Stimulated activated CD4-positive, alpha-beta T cell treated with anti-CD3 and anti-CD28 coated beads, Interleukin-1b, Interleukin-23, amount 100 ng/mL, for 24 hours (primary cell): Measurements from ENCODE around the gene GDF15.
A peak's percentile ranks its signal among the peaks of the same experiment; 100 is the strongest.

Experiments used
- DNase-seq, 4 experiments: peaks; one replicate each; pipeline ENCODE4 v3.0.0-alpha.2; 2020; ENCODE audit warnings: low read depth in 4 of 4, low spot score in 1 of 4

GDF15 gene

DNA sequence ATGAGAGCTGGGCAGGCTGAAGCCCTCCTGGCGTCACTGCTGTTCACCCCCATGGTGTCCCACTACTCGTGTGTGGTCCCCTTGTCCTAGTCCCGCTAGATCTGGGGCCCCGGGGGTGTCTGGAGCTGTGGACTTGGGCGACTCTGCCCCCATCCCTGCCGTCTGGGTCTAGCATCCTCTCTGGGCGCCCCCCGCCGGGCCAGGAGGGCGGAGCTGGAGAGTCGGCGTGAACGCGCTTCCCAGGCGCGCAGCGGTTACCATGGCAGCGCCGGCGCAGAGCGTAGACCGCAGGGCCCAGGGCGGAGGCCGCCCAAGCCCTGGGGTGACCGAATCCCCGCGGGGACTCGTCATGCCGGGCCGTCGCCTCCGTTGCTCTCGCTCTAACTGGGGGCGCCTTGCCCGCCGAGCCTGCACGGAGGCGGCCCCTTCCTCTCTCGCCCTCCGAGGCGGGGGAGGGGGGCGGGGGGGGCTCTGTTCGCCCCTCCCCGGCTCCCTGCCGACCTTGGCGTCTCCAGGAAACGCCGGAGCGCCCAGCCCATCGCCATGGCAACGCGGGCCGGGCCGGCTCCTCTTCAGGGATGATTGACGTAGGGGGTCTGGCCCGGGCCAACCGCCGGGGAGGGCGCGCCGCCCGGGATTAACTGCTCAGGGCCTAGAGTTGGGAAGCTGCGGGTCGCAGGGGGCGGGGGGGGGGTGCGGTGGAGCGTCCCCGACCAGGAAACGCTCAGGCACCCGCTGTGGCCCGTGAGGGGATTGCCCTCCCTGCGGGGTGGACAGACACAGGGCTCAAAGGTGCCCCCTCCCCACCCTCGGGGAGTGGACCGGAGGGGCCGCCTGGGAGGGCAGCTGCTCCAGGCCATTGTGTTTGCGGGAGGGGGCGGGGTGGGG lies 43.1 kb downstream of the GDF15 start:
- peak in 2 of 4 experiments; percentile 54 to 65 for DNase-seq

DNA sequence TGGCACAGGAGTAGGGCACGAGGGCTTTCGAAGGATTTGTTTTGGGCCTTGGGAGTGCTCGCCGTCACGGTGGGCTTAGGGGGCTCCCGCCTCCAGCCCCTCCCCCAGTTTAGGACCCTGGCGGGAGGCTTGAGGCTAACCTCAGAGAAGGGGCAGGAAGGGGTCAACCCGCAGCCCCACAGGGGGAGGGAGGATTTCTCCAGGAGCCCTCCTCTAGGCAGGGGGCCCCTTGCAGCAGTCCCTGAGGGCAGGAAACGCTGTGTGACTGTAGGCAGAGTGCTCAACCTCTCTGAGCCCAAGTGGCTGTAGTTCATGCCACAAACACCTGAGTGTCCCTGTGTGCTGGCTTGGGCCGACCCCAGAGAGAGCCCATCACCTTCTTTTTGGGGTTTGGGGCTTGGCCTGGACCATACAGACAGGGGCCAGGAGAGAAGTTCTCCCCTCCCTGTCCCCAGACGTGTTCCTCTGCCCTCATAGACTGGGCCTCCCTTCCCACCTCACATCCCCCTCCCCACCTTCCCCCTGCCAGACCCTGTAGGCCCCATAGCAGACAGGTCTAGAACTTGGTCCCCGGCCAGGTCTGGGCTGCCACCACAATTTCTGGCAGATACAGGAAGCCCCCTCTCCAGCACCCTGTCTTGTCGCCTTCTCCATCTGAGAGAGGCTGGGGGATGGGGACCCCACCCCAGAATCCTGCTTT lies 43.9 kb downstream of the GDF15 start:
- DNase-seq: no peak

DNA sequence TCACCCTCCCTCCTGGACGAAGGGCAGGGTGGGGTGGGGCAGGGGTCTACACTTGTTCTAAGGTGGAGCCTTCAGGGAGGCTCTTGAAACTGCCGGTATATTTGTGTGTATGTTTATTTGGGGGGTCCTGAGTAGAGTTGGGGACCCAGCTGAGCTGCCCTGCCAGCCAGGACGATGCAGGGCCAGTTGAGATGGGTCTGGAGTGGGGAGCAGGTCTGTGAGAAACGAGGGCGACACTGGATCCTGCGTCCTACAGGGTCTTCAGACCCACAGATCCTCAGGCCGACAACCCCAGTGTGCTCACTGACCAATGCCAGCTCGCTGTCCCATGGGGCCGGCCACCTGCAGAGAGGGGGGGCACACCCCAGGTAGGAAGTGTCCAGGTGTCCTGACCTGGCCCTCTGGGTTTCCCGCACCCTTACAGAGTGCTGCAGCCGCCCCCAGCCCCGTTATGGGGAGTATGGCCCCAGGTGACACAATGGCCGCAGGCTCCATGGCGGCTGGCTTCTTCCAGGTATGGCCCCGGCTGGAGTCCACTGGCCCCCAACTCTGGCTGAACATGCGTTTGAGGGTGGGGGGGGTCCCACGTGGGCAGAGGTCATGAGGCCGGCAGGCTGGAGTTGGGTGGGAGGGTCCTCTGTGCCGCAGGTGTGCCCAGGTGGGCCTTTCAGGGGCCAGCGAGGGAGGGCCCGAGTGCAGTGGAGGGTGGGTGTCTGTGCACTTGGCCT lies 44.6 kb downstream of the GDF15 start:
- no peak for DNase-seq

DNA sequence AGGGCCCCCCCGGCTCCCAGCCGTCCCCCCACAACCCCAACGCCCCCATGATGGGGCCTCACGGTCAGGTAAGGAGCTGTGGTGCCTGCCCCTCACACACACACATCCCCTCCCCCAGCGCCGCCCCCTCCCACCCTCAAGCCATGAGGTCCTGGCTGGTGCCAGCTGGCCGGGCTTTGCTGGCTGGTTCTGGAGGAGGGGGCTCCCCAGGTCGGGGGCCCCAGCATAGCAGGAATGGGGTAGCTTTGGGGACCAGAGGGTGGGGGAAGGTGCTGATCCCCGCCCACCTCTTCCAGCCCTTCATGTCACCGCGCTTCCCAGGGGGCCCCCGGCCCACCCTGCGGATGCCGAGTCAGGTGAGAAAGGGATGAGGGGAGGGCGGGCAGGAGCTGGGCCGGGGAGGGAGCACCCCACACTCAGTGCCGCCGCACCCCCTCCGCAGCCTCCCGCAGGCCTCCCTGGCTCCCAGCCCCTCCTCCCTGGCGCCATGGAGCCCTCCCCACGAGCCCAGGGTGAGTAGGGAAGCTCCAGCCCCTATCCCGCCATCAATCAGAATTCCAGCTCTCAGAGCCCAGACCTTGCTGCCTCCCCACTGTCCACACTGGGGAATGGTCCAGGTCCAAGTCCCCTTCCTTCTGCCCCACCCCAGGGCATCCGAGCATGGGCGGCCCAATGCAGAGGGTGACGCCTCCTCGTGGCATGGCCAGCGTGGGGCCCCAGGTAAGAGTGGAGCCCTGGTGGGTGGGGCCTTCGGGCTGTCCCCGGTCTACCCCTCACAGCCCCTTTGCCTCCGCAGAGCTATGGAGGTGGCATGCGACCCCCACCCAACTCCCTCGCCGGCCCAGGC lies 45.6 kb downstream of the GDF15 start:
- DNase-seq: no peak

DNA sequence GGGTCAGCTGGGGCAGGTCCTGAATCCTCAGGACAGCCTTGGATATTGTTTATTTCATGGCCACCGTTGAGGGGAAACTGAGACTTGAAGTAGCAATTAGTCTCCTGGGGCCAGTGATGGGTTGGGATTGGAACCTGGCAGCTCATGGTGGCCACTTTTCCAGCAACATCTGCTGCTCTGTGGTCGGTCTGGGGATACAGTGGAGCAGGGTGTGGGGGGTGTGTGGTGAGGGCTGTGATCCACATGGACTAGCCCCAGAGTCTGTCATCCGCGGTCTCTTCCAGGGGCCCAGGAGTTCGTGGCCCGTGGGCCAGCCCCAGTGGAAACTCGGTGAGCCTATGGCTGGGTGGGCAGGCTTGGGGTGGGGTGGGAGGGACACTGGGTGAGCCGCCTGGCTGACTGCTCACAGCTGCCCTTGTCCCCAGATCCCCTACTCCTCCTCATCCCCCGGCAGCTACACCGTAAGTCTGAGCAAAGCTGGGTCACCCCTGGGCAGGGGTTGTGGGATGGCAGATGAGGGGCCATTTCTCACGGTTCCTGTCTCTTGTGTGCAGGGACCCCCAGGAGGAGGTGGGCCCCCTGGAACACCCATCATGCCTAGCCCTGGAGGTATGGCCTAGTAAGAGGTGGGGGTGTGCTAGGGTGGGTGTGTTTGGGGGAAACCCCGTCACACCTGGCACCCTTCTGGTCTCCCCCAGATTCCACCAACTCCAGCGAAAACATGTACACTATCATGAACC lies 46.5 kb downstream of the GDF15 start:
- no peak for DNase-seq

DNA sequence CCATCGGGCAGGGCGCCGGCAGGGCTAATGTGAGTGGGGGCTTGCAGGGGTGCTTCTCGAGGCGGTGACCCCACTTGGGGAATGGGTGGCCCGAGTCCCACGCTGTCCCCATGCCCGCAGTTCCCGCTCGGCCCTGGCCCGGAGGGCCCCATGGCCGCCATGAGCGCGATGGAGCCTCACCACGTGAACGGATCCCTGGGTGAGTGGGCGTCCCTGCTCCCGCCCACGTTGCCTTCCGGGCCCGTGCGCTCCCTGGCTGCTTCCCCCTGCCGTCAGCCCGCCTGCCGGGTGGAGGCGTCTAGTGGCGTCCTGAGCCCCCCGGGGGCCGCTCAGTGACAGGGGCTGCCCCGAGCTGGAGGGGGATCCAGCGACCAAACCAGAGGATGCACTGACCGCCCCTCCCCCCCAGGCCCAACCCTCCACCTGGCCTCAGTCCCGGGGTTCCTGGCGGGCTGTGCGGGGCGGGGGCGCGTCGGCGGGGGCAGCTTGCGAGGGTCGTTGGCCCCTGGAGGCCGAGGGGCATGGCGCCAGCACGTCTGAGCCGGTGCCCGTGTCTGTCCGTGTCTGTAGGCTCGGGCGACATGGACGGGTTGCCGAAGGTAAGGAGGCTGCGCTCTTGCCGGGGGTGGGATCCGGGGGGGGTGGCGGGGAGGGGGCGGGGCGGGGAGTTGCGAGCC lies 47.2 kb downstream of the GDF15 start:
- DNase-seq: no peak

DNA sequence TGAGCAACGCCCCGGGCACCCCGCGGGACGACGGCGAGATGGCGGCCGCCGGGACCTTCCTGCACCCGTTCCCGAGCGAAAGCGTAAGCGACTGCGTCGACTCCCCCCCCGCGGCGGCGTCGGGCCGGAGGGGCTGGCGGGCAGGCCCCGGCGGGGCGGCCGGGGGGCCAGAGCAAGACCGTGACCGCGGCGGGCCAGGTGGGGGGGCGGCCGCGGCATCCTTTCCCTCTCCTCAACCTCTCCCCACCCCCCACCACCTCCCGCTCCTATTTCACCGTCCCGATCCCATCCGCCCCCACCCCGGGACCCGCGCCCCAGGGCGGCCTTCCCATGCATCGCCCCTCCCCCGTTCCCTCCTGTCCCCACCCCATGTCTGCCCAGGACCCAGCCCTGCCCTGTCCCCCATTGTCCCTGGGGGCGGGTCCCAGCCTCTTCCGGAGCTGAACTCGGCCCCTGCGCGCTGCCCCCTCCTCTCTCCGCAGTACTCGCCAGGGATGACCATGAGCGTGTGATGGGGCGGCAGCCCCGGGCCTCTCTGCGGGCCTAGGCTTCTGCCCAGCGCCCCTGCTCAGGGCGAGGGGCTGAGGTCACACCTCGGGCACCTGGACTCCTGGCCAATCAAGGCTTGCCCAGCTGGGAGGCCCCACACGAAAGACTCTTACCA lies 47.9 kb downstream of the GDF15 start:
- no peak for DNase-seq

DNA sequence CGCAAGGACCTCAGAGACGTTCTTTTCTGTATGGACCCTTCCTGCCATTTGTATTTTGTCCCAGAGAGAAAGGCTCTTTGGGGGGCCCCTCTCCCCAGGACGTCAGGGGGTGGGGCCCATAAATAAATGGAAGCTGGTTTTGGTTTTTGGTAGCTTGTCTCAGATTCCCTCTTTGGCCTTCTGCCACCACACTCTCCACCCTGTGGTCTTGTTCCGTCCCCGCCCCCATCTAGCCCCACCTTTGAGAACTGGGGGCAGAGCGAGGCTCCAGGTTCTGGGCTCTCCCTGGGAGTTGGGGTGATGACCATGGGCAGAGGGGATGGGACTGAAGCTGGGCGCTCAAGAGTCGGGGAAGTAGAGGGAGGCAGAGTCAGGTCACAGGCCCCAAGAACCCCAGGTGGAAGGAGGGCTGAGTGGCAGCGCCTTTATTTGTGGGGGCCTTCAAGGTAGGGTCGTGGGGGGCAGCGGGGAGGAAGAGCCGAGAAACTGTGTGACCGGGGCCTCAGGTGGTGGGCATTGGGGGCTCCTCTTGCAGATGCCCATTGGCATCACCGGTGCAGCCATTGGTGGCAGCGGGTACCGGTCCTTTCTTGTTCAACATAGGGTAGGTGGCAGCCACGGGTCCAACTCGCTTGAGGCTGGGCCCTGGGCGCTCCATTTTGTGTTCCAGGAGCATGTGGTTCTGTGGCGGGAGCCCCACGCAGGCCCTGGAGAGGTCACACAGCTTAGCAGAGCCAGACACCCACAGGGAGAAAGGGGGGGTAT lies 48.6 kb downstream of the GDF15 start:
- DNase-seq: no peak

DNA sequence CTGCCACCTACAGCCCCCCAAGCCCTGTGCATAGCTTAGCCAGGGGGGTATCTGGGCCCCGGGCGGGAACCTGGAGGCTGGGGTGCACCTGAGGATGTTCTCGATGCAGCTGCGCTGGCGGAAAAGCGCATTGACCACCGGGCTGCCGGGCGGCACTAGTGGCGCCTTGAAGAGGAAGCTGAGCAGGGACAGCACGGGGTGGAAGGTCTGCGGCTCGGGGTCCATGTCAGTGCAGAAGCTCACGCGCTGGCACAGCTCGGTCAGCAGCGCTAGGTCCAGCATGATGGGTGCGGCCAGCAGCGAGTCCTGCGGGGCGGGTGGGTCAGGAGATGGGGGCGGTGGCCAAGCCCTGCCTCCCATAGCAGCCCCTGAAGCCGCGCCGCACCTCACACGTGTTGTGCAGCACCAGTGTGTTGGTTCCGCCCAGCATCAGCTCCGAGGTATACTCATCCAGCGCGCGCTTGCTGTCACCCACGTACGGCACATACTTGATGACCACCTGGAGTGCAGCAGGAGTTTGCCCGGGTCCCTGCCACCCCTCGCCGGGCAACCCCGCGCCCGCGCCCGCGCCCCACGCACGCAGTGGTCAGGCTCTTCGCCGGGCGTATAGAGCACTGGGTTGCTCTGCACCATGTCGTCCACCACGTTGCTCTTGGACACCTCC lies 49.4 kb downstream of the GDF15 start:
- no peak for DNase-seq

DNA sequence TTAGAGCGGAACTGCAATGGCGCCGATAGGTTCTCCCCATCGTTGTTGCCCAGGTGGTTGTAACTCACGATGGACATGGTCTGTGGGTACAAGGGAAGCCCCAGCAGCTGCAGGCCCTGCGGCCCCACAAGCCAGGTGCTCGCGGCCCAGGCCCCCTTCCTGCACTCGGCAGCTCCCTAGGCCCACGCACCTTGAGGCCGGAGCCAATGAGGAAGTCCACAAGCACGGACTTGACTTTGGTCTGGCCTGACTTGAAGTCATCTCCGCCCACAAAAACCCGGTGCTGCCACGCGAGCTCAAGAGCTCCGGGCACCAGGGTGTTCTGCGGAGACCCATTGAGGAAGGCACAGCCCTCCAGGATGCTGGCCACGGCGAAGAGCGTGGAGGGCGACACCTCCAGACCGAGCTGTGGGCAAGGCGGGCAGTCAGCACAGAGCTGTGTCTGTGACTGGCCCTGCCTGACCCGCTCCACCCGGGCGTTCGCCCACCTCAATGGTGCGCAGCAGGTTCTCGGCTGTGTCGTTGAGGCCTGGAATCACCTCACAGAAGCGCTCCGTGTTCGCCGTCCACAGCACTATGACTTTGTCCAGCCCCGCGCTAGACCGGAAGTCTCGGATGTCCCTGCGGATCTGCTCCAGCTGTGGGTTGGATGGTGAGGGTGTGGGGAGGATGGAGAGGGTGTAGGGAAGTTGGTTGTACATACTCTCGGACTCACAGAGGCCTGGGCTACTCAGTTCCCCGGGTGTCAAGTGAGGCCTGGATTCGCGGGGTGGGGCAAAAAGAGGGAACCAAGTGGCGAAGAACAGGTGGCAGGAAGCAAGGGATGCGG lies 50.1 kb downstream of the GDF15 start:
- DNase-seq: no peak

DNA sequence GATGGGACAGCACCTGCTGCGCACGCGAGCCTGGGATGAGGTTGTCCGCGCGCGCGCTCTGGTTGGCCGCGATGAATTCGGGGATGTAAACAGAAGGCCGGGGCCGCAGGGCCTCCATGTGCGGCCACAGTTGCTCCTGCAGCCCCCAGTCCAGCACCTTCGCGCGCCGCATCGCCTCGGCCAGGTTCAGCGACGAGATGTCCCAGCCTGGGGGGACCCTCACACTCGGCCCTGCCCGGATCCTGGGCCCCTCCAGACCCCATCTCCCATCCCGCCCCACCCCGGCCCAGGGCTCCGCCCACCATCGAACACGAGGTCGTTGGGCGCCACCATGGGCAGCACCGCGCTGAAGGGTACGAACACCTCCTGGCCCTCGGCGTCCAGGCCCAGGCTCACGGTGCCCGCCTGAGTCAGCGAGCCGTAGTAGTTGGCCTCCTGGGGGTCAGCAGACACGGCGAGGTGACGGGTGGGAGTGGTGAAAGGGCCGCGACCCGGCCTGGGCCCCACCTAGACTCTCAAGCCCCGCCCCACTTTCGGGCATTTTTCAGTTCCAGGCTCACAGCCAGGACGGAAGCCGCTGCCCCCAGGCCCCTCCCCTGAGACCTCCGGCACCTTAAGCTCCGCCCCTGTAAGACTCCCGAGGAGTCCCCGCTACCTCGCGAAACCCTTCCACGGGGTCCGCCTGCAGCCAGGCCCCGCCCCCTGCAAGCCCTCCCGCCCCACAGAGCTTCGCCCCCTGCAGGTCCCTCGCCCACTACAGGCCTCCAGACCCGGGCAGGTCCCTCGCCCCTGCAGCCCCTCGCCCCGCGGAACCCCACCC lies 50.9 kb downstream of the GDF15 start:
- peak in 2 of 4 experiments; percentile 46 to 65 for DNase-seq

DNA sequence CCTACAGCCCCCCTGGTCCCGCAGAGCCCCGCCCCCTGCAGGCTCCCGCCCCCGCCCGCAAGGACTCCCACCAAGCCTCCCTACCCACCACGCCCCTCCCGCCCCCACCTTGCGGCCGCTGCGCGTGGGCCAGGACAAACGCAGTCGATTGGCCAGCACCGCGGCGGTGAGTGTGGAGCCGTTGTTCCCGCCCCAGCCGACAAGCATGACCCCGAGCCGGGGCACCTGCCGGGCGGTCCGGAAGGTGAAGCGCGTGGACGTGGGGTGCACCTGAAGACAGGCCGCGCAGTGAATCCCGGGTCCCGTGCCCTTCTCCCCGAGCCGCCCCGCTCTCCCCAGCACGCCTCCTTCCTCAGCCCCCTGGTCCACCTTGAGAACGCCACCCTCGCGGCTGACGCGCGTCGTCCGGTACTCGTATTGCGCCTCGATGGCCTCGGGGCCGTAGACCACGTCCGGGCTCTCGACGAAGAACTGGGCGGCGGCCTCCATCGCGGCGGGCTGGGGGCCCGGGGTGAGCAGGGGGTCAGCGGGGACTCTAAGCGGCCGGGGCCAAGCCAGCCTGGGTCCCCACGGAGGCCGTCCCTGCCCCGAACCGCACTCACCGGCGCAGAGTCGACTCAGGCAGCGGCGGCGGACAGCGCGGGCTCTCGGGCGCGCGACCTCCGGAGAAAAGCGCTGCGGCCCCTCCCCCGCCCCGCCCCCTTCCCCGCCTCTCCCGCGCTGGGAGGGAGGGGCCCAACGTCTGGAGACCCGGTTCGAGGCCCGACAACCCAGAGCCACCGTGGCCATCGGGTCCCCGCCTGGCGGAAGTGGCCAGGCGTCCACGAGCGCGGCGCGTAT lies 51.8 kb downstream of the GDF15 start, which contains the start of gene ISYNA1:
ISYNA1 (minus strand) TSS at position 643 of the 840 bp plus-strand sequence; CDS start at position 489, 154 bp downstream.
- DNase-seq: peak in 1 of 4 experiments; percentile 25

DNA sequence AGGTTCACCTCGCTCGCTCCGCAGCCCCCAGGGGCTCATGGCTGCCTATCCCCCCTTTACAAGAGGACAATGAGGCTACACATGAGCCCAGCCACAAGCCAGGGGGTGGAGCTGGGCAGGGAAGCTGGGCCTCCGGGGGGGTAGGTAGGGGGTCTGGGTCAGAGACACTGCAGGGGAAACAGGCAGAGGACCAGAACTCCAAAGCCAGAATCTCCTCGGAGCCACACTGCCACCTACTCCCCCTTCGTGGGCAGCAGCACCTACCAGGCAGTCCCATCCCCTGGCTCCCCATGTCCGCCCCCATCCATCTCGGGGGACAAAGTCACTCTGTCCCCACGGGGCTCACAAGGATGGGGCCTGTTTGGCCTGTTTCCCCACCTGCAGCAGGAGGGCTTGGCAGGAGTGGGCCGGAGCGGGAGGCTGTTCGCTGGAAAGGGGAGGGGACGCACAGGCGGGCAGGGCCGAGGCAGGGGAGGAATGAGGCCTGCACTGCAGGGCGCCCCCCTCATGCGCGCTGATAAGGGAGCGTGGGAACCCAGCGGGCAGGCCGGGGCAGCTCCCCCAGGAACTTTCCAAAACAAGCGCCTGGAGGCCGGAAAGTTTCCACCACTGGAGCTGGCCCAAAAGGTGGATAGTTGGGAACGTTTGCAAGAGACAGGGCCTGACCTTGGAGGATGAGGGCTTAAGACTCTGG lies 52.5 kb downstream of the GDF15 start:
- DNase-seq: no peak
